ENCODE results near the gene PINLYP. TPM values are rescaled to one million over a fixed set of nuclear protein-coding genes. Genes with fewer than 3 reads are reported as not detected.
A peak's percentile ranks its signal among the peaks of the same experiment; 100 is the strongest.

The PINLYP gene
- total and polyA plus RNA-seq, 2 donors (not counting 3 experiments of a cell fraction or from before 2014, with no cell fraction given) = 5.5 TPM

- no peak for DNase-seq (ENCODE audit: low read depth, low spot score)
- H3K27me3 ChIP-seq (ENCODE audit: control insufficient read depth in 2 of 2, insufficient read depth in 2 of 2, low read length in 2 of 2) = no peaks in the 10 kb centered on the region
- no peaks in the 10 kb centered on the region for H3K9me1 ChIP-seq (replicated peaks; ENCODE audit: control insufficient read depth, extremely low read depth, insufficient read depth, low read length)
- FAIRE-seq = no peak
- no peak overlapping the region for H3K27ac ChIP-seq (ENCODE audit: insufficient read depth, low read depth, low read length)
- dilution Hi-C loops (cut with MboI; ENCODE audit: extremely low pct_ligation_motif_present, low sequenced_read_pairs) = no loop called here
- H3K9ac ChIP-seq (replicated peaks; ENCODE audit: extremely low read depth, insufficient read depth, low read length) = no peak overlapping the region
- intact Hi-C loops (cut with micrococcal nuclease) = no loop called here
- H2AFZ ChIP-seq (ENCODE audit: low read depth, low read length) = no peak overlapping the region
- peaks cover 0 to 23% of the 10 kb centered on the region in 2 experiments for H3K36me3 ChIP-seq (ENCODE audit: control insufficient read depth in 2 of 2, extremely low read depth in 1 of 2, insufficient read depth in 2 of 2, low read length in 2 of 2)
- H3K4me3 ChIP-seq (replicated peaks in 1 of 3; ENCODE audit: insufficient read depth in 1 of 3, low read depth in 1 of 3, low read length in 3 of 3) = no peak overlapping the region
- POLR2A ChIA-PET = no interaction called here
- CTCF ChIA-PET = no interaction called here
- no peak overlapping the region for H3K4me2 ChIP-seq (ENCODE audit: insufficient read depth, low read length)
- peaks cover 4% of the 10 kb centered on the region for H3K79me2 ChIP-seq (ENCODE audit: control insufficient read depth, insufficient read depth, low read length)
- no peaks in the 10 kb centered on the region for H3K9me3 ChIP-seq (replicated peaks; ENCODE audit: control insufficient read depth, insufficient read depth, low read length)
- no peaks in the 10 kb centered on the region for H3K4me1 ChIP-seq (ENCODE audit: control insufficient read depth, extremely low read depth, insufficient read depth, low read length)
- H4K20me1 ChIP-seq (replicated peaks; ENCODE audit: control insufficient read depth, extremely low read depth, insufficient read depth, low read length) = no peaks in the 10 kb centered on the region
- BruUV-seq (replicated peaks) = TSS peak; percentile 47
- TF ChIP-seq CTCF (IDR thresholded peaks at IDR 0.05; ENCODE audit: extremely low read depth in 1 of 2, insufficient read depth in 1 of 2, low read depth in 1 of 2, low read length in 2 of 2) = no peak
- TF ChIP-seq POLR2A (IDR thresholded peaks at IDR 0.05; ENCODE audit: low read depth, low read length) = no peak
- no peak for TF ChIP-seq EZH2 (IDR thresholded peaks at IDR 0.05; ENCODE audit: borderline replicate concordance, low read depth, low read length, severe bottlenecking)
- TF ChIP-seq FOS (IDR thresholded peaks at IDR 0.05; ENCODE audit: borderline replicate concordance, insufficient read depth, low read length) = no peak
- TF ChIP-seq MYC (IDR thresholded peaks at IDR 0.05; ENCODE audit: low read depth, low read length) = no peak
- TF ChIP-seq JUN (IDR thresholded peaks at IDR 0.05; ENCODE audit: borderline replicate concordance, insufficient read depth, insufficient read length, low read depth) = no peak
- no peak for TF ChIP-seq MAX (IDR thresholded peaks at IDR 0.05; ENCODE audit: insufficient read depth, insufficient read length)
- TF ChIP-seq GATA2 (IDR thresholded peaks at IDR 0.05; ENCODE audit: insufficient read depth, insufficient read length, low read depth, low read length) = no peak
- TF ChIP-seq POLR2AphosphoS5 (IDR thresholded peaks at IDR 0.05; ENCODE audit: insufficient read depth, low read depth, low read length) = no peak
Measured at GRCh38 chr19:43607238-43608205, 31.9 kb downstream of the PINLYP start.

Data from endothelial cell of umbilical vein (primary cell).